ENCODE data around the gene ARID2.
A peak's percentile ranks its signal among the peaks of the same experiment; 100 is the strongest.

- TF ChIP-seq, protein P1, sequence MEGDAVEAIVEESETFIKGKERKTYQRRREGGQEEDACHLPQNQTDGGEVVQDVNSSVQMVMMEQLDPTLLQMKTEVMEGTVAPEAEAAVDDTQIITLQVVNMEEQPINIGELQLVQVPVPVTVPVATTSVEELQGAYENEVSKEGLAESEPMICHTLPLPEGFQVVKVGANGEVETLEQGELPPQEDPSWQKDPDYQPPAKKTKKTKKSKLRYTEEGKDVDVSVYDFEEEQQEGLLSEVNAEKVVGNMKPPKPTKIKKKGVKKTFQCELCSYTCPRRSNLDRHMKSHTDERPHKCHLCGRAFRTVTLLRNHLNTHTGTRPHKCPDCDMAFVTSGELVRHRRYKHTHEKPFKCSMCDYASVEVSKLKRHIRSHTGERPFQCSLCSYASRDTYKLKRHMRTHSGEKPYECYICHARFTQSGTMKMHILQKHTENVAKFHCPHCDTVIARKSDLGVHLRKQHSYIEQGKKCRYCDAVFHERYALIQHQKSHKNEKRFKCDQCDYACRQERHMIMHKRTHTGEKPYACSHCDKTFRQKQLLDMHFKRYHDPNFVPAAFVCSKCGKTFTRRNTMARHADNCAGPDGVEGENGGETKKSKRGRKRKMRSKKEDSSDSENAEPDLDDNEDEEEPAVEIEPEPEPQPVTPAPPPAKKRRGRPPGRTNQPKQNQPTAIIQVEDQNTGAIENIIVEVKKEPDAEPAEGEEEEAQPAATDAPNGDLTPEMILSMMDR (IDR thresholded peaks at IDR 0.05; ENCODE audit: poor library complexity, severe bottlenecking), result peak; percentile 55
- TF ChIP-seq, protein P2, sequence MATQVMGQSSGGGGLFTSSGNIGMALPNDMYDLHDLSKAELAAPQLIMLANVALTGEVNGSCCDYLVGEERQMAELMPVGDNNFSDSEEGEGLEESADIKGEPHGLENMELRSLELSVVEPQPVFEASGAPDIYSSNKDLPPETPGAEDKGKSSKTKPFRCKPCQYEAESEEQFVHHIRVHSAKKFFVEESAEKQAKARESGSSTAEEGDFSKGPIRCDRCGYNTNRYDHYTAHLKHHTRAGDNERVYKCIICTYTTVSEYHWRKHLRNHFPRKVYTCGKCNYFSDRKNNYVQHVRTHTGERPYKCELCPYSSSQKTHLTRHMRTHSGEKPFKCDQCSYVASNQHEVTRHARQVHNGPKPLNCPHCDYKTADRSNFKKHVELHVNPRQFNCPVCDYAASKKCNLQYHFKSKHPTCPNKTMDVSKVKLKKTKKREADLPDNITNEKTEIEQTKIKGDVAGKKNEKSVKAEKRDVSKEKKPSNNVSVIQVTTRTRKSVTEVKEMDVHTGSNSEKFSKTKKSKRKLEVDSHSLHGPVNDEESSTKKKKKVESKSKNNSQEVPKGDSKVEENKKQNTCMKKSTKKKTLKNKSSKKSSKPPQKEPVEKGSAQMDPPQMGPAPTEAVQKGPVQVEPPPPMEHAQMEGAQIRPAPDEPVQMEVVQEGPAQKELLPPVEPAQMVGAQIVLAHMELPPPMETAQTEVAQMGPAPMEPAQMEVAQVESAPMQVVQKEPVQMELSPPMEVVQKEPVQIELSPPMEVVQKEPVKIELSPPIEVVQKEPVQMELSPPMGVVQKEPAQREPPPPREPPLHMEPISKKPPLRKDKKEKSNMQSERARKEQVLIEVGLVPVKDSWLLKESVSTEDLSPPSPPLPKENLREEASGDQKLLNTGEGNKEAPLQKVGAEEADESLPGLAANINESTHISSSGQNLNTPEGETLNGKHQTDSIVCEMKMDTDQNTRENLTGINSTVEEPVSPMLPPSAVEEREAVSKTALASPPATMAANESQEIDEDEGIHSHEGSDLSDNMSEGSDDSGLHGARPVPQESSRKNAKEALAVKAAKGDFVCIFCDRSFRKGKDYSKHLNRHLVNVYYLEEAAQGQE (IDR thresholded peaks at IDR 0.05; ENCODE audit: borderline replicate concordance), result no peak
- TF ChIP-seq EZH2 (IDR thresholded peaks at IDR 0.05; ENCODE audit: borderline replicate concordance, insufficient read depth, low read length, poor library complexity, severe bottlenecking) (no peak), MXI1 (conservative IDR thresholded peaks at IDR 0.05; ENCODE audit: poor library complexity, severe bottlenecking) (no peak), EP300 (conservative IDR thresholded peaks at IDR 0.05; ENCODE audit: poor library complexity, severe bottlenecking) (no peak), POLR2AphosphoS5 (IDR thresholded peaks at IDR 0.05) (no peak)
These were observed 32.9 kb downstream of the ARID2 start for GRCh38 chr12:45762185-45763110.

Measured in neural cell (in vitro differentiated cells).